LNCAP (cell line): ENCODE data around the gene FAM204A.
A peak's percentile ranks its signal among the peaks of the same experiment; 100 is the strongest.

ENCODE experiments used
- TF ChIP-seq, protein P1 (sequence below): fragments of 450-650 bp; IDR thresholded peaks from 2 replicates; pipeline ENCODE4 v1.5.1; 2017; ENCODE audit warnings: mild to moderate bottlenecking

The FAM204A gene

GRCh38 chr10:118309911-118310310 is 32.2 kb downstream of the FAM204A start:
- TF ChIP-seq, protein P1, sequence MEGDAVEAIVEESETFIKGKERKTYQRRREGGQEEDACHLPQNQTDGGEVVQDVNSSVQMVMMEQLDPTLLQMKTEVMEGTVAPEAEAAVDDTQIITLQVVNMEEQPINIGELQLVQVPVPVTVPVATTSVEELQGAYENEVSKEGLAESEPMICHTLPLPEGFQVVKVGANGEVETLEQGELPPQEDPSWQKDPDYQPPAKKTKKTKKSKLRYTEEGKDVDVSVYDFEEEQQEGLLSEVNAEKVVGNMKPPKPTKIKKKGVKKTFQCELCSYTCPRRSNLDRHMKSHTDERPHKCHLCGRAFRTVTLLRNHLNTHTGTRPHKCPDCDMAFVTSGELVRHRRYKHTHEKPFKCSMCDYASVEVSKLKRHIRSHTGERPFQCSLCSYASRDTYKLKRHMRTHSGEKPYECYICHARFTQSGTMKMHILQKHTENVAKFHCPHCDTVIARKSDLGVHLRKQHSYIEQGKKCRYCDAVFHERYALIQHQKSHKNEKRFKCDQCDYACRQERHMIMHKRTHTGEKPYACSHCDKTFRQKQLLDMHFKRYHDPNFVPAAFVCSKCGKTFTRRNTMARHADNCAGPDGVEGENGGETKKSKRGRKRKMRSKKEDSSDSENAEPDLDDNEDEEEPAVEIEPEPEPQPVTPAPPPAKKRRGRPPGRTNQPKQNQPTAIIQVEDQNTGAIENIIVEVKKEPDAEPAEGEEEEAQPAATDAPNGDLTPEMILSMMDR, result no peak

- TF ChIP-seq, protein P1, result 0 out of 2 replicates have a peak, but pooled peaks have one; percentile 16
Measured at GRCh38 chr10:118308664-118309063, 33.5 kb downstream of the FAM204A start.

- TF ChIP-seq, protein P1, result no peak
Measured at GRCh38 chr10:118307859-118308258, 34.3 kb downstream of the FAM204A start.

GRCh38 chr10:118307220-118307619 is 34.9 kb downstream of the FAM204A start:
- TF ChIP-seq, protein P1, result no peak

GRCh38 chr10:118305730-118306129 is 36.4 kb downstream of the FAM204A start:
- TF ChIP-seq, protein P1, result no peak

DNA sequence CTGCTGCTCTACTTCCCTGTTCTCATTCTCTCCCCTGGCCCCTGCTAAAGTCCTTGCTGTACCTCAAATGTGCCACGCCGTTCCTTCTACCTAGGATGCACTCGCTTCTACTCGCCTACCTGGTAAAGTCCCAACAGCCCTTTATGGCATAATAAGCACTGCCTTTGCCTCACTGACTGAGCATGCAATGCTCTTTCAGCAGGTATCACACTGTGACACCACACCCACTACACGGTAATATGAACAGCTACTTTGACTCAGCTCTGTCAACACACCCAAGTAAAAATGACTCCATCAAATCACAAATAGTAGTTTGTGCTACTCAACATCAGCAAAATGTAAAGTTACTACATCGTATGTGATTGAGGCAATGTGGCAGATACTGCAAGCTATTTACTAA is 37.6 kb downstream of the FAM204A start:
- TF ChIP-seq, protein P1, result no peak

DNA sequence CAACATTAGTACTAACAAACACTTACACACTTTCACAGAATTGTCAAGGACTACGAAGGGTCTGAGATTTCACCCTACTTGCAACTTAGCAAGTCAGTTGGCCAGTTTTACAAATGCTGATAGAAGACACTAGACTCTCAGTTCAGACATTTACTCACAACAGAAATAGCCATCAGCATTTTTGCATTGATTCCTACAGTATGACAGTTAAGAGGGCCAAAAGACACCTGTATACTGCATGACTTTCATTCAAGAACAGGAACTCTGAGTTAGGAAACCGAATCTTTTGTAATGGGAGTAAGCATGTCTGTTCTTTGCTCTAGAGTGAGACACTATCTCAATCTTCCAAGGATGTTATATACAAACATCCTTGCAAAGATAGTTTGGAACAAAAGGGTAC is 40.9 kb downstream of the FAM204A start:
- TF ChIP-seq, protein P1, result no peak

DNA sequence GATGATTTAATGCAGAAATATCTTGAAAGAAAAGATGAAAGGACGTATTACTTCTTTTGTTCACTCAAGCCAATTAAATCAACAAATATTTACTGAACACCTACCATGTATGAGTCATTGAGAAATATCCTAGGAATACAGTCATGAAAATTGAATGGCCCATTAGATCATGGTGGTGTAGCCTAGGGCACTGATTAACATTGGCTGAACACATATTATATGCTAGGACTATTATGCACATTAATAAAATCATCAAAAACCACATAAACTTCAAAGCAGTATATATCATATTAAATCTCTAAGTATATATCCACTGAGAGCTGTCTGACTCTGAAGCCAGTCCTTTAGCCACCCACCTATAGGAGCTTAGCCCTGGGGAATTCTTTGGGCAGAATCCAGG is 41.8 kb downstream of the FAM204A start:
- TF ChIP-seq, protein P1, result no peak
